ENCODE results near the gene GRIP2. TPM values are rescaled to one million over a fixed set of nuclear protein-coding genes. Genes with fewer than 3 reads are reported as not detected.

Gene GRIP2
- total RNA-seq, 2 experiments from 2014 or later, result not detected

DNA sequence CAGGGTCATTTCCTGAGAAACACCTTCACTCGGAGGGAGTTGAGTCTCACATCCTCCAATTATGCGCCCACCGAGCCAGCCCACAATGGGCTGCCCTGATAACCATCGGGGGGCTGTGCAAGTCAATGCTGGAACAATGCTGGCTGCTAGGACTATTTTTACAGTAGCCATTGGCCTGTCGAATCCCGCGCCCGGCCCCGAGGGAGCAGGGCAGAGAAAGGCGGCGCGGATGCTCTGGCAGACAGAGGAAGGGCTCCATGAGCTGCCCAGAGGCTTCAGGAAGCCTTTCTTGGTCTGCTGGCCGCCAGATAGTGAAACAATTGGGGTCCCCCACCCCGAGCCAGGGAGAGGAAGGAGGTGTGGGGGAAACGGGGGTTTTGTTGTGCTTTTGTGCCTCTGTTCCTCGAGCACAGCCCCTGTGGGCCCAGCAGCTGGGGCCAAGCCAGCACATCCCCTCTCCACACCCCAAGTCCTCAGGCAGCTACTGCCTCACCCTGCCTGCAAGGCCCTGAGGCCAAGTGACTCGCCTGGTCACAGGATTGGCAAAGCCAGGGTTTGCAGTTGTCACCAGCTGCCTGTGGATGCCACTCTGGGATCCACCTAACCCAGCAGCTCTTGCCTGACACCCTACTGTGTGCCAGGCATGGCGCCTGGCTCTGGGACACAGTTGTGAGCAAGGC lies 98.8 kb downstream of the GRIP2 start:
- intact Hi-C loops (cut with DNase I, micrococcal nuclease), result no loop called here
- no peak overlapping the region for H3K4me3 ChIP-seq (ENCODE audit: low read length)
- H3K36me3 Mint-ChIP-seq (ENCODE audit: low read depth), result peaks cover 20% of the 10 kb centered on the region

DNA sequence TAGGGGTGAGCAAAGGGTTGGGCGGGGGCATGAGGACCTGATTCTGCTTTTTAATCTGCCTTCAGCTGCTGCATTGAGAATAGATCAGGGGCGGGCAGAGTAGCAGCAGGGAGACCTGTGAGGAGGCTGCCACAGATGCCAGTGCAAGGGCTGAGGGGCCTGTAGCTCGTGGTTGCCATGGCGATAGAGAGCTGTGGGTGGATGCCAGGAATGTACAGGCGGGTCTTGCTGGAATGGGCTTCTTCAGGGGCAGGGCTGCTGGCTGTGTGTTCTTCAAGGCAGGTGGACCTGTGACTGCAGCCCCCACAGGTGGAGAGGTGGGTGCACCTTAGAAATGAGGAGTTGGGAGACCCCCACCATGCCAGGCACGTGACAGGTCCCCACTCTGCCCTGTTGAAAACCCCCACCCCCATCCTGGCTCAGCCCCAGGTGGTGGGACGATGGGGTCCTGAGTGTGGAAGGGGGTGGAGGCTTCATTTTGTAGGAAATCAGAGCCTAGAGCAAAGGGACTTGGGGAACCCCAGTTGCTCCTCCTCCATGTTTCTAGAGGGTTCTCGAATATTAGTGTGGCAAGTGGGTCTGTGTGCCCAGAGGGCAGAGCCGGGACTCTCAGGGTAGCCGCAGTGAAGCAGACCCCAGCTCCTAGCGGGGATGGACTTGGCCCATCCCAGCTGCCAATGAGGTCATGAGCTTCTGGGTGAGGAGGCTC lies 99.5 kb downstream of the GRIP2 start:
- no peaks in the 10 kb centered on the region for H3K27me3 Mint-ChIP-seq
- no peak overlapping the region for H3K4me3 ChIP-seq (ENCODE audit: low read length)

More for the DNA sequence above, 98.8 kb downstream of the GRIP2 start:
- peaks cover 17% of the 10 kb centered on the region for H3K4me1 Mint-ChIP-seq (ENCODE audit: low read depth)
- Histone ChIP-seq H3K27ac (ENCODE audit: low read depth in 1 of 2, low read length in 2 of 2) (no peak overlapping the region), H3K36me3 (ENCODE audit: insufficient read depth, low read length) (peaks cover 29% of the 10 kb centered on the region), H3K4me1 (ENCODE audit: insufficient read depth, low read length) (peaks cover 41% of the 10 kb centered on the region), H3K9me3 (ENCODE audit: control insufficient read depth in 1 of 2, insufficient read depth in 1 of 2, low read length in 2 of 2) (no peaks in the 10 kb centered on the region), H3K27me3 (ENCODE audit: control insufficient read depth in 1 of 2, insufficient read depth in 2 of 2, low read length in 2 of 2) (no peaks in the 10 kb centered on the region)
- ATAC-seq (ENCODE audit: poor library complexity) (no peak), DNase-seq (peak in 2 of 14 experiments; percentile 36 to 57)
- TF ChIP-seq, protein P1, sequence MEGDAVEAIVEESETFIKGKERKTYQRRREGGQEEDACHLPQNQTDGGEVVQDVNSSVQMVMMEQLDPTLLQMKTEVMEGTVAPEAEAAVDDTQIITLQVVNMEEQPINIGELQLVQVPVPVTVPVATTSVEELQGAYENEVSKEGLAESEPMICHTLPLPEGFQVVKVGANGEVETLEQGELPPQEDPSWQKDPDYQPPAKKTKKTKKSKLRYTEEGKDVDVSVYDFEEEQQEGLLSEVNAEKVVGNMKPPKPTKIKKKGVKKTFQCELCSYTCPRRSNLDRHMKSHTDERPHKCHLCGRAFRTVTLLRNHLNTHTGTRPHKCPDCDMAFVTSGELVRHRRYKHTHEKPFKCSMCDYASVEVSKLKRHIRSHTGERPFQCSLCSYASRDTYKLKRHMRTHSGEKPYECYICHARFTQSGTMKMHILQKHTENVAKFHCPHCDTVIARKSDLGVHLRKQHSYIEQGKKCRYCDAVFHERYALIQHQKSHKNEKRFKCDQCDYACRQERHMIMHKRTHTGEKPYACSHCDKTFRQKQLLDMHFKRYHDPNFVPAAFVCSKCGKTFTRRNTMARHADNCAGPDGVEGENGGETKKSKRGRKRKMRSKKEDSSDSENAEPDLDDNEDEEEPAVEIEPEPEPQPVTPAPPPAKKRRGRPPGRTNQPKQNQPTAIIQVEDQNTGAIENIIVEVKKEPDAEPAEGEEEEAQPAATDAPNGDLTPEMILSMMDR (IDR thresholded peaks at IDR 0.05), result no peak
- no peak overlapping the region for H3K27ac Mint-ChIP-seq
- ChIA-PET CTCF (no interaction called here), POLR2A (interaction anchor here (1.4 kb wide), 1 partner anchor 9 kb away, joined by 7 read pairs; no protein-coding TSS in a partner anchor)
- no peaks in the 10 kb centered on the region for H3K9me3 Mint-ChIP-seq
- H3K4me3 Mint-ChIP-seq, result no peak overlapping the region
- no peaks in the 10 kb centered on the region for H3K27me3 Mint-ChIP-seq

DNA sequence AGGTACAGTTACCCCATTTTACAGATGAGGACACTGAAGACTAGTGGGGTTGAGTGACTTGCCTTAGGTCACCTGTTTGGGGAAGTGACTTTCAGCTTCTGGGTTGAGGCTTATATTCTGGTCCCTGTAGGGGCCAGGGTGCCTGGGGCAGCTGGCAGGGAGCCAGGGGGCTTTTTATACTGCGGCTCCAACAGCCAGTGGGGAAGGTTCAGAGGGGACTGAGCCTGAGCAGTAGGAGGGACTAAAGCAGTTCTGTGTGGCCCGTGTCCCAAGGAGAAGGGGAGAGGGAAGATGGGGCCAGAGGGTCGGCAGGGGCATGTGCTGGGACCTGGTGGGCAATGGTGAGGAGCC lies 100.0 kb downstream of the GRIP2 start:
- Mint-ChIP-seq H3K4me1 (ENCODE audit: low read depth) (peaks cover 25% of the 10 kb centered on the region), H3K27me3 (no peaks in the 10 kb centered on the region), H3K36me3 (ENCODE audit: low read depth) (peaks cover 10% of the 10 kb centered on the region), H3K27ac (no peak overlapping the region), H3K9me3 (no peaks in the 10 kb centered on the region), H3K4me3 (no peak overlapping the region)
- peaks cover 49% of the 10 kb centered on the region for H3K4me1 ChIP-seq (ENCODE audit: insufficient read depth, low read length)
- H3K27me3 ChIP-seq (ENCODE audit: control insufficient read depth in 1 of 2, insufficient read depth in 2 of 2, low read length in 2 of 2), result no peaks in the 10 kb centered on the region
- intact Hi-C loops (cut with DNase I, micrococcal nuclease), result no loop called here
- no peak overlapping the region for H3K4me3 ChIP-seq (ENCODE audit: low read length)
- H3K9me3 ChIP-seq (ENCODE audit: control insufficient read depth in 1 of 2, insufficient read depth in 1 of 2, low read length in 2 of 2), result no peaks in the 10 kb centered on the region
- ChIA-PET CTCF (no interaction called here), POLR2A (no interaction called here)
- ATAC-seq (ENCODE audit: poor library complexity) (no peak), DNase-seq (no peak)
- peaks cover 20% of the 10 kb centered on the region for H3K36me3 ChIP-seq (ENCODE audit: insufficient read depth, low read length)
- TF ChIP-seq, protein P1 (IDR thresholded peaks at IDR 0.05), result no peak
- no peak overlapping the region for H3K27ac ChIP-seq (ENCODE audit: low read depth in 1 of 2, low read length in 2 of 2)

More for the DNA sequence above, 99.5 kb downstream of the GRIP2 start:
- no peak overlapping the region for H3K27ac Mint-ChIP-seq
- TF ChIP-seq, protein P1 (IDR thresholded peaks at IDR 0.05), result no peak
- Histone ChIP-seq H3K27ac (ENCODE audit: low read depth in 1 of 2, low read length in 2 of 2) (no peak overlapping the region), H3K9me3 (ENCODE audit: control insufficient read depth in 1 of 2, insufficient read depth in 1 of 2, low read length in 2 of 2) (no peaks in the 10 kb centered on the region), H3K4me1 (ENCODE audit: insufficient read depth, low read length) (peaks cover 43% of the 10 kb centered on the region), H3K27me3 (ENCODE audit: control insufficient read depth in 1 of 2, insufficient read depth in 2 of 2, low read length in 2 of 2) (no peaks in the 10 kb centered on the region), H3K36me3 (ENCODE audit: insufficient read depth, low read length) (peaks cover 22% of the 10 kb centered on the region)
- ChIA-PET POLR2A (interaction anchor here (0.5 kb wide), 1 partner anchor 38 kb away, joined by 3 read pairs; the partner anchor contains the start of gene SLC6A6), CTCF (no interaction called here)
- H3K9me3 Mint-ChIP-seq, result no peaks in the 10 kb centered on the region
- intact Hi-C loops (cut with DNase I, micrococcal nuclease), result no loop called here
- peaks cover 13% of the 10 kb centered on the region for H3K36me3 Mint-ChIP-seq (ENCODE audit: low read depth)
- H3K4me3 Mint-ChIP-seq, result no peak overlapping the region
- ATAC-seq (ENCODE audit: poor library complexity), result no peak
- no peak for DNase-seq
- peaks cover 19% of the 10 kb centered on the region for H3K4me1 Mint-ChIP-seq (ENCODE audit: low read depth)
